HG03457 (cell line): Measurements from ENCODE around the gene STK16.

Experiments used
- ATAC-seq: cut with Tn5 transposase; IDR thresholded peaks from one replicate; pipeline ENCODE4 v1.9.1; 2021; ENCODE audit warnings: moderate number of reproducible peaks; ENCODE audit not compliant: unreplicated experiment

STK16 gene

DNA sequence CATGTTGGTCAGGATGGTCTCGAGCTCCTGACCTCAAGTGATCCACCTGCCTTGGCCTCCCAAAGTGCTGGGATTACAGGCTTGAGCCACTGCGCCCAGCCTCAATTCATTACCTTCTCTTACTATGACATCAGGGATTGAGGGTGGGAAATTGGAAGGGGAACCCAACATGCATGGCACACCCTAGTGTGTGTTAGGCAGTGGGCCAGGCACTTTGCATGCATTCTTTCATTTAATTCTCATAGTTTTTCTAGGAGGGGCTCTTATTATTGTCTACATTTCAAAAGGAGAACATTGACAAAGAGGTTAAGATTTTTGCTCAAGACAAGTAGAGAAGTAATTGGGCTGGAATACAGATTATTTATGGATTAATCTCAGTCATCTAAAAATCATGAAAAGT lies 23.0 kb downstream of the STK16 start:
- no peak for ATAC-seq

DNA sequence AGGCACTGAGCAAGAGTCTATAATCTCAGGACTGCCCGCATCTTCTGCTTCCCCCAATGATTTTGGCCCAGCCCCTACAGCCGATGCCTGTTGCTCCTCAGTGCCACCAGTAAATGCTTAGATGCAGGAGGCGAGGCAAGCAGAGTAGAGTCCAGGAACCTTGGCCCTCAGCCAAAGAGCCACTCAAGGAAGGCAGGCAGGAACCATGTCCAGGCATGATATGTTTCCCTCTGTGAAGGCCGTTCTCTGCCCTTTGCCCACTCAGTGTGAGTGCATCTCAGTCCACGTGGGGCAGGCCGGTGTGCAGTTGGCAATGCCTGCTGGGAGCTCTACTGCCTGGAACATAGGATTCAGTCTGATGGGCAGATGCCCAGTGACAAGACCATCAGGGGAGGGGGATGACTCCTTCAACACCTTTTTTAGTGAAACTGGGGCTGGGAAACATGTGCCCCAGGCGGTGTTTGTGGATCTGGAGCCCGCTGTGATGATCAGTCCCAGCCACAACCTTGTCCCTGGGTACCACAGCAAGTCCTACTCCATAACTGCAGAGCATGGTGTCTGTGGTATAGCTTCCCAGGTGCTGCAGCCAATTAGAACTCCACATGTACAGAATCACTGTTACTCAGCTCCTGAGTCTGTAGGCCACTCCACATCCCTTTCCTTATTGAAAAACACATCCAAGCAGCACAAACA lies 24.2 kb downstream of the STK16 start:
- ATAC-seq: no peak

- no peak for ATAC-seq
Measured at GRCh38 chr2:219270055-219270372, 24.7 kb downstream of the STK16 start.

DNA sequence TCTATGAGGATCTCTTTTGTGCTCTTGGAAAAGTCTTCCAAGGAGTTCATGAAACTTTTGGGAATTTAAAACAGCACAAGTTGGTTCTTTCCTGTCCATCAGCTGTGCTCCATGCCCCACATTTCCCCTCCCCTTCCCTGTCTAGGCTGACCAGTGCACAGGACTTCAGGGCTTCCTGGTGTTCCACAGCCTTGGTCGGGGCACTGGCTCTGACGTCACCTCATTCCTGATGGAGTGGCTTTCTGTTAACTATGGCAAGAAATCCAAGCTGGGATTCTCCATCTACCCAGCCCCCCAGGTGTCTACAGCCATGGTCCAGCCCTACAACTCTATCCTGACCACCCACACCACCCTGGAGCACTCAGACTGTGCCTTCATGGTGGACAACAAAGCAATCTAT lies 25.7 kb downstream of the STK16 start:
- no peak for ATAC-seq

GRCh38 chr2:219272356-219272755 lies 27.1 kb downstream of the STK16 start:
- ATAC-seq: no peak

- no peak for ATAC-seq
Measured at GRCh38 chr2:219272995-219273394, 27.7 kb downstream of the STK16 start.

DNA sequence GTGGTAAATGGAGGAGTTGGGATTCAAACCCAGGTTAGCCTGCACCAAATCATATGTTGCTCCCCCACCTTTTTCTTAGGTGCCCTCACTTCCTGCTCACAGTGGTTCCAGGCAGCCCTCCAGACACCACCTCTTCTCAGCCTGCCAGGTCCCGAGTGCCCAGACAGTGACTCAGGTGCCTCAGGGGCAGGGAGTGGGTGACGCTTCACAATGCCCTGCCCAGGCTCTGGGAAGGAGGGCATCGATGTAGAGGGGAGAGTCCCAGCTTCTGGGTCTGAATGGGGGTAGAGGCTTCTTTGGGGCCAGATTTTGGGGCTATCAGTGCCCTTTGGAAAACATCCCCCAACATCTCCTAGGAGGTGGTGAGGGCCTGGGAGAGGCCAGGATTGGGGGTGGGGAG lies 28.7 kb downstream of the STK16 start:
- no peak for ATAC-seq

DNA sequence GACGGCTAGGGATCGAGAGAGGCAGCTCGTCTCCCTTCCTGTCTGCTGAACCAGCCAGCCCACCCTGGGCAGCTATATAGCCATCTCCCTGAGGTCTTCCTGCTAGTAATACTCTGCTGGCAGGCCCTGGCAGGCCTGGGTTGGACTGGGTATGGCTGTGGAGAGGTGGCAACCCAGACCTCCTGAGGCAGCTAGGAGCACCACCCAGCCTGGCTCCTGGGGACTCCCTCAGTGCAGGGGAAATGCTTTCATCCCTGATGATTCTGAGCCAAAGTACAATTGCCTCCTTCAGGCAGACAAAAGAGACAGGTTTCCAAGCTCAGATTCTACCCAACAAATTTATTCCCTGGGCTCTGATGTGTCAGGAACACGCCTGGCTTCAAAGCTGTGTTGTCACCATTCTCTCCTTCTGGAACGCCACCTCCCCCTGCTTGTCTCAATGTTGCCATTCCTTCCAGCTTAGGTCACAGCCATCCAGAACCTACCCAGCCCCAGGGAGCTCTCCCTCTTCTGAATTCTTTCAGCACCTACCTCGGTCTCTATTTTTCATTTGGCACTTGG lies 29.2 kb downstream of the STK16 start:
- no peak for ATAC-seq

- no peak for ATAC-seq
Measured at GRCh38 chr2:219277703-219278654, 32.7 kb downstream of the STK16 start.

DNA sequence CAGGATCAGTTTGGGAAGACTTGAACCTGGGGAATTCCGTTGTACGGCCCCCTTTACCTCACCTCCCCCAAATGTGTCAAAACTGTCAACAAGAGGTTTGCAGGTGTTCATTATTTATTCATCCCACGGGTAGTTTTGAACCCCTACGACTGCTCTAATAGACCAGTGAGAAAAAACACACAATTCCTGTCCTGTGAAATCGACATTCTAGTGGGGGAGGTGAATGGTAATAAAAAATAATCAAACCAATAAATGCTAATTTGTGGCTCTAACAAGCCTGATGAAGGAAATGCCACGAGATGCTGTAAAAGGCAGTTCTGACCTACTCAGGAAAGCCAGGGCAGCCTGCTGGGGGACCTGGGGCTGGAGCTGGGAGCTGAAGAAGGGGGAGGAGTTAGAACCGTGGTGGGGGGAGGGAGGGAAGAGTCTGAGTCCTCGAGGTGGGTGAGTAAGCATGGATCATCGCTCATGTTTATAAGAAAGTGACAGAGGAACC lies 33.4 kb downstream of the STK16 start:
- ATAC-seq: no peak

DNA sequence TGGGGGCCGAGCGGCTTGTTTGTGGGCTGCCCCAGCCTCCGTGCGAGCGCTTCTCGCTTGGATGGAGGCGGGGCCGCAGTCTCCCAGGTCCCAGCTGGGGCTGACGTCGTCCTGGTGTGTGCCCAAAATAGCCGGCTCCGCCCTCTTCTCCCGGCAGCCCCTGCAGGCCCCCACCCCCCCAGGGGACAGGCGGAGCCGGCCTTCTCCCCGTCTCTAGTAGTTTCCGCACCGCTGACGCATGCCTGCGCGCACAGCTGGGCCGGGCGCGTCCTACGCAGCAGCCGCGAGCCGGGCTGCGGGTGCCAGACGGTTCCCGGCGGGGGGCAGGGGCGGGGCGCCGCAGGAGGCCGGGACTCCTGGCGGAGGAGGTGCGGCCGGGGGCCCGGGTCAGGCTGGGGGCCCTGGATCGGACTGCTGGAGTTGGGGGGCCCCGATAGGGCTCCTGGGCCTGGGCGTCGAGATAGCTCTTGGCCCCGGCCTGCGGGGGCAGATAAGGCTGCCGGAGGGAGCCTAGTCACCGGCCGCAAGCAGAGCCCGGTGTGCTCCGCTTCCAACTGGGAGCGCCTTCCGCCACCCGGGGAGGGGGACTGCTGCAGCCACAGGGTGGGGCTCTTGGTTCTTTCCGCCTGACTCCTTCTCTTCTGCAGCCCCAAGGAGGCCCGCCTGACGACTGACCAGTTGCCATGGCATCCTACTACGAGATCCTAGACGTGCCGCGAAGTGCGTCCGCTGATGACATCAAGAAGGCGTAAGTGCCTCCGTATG lies 34.1 kb downstream of the STK16 start, which contains the start of gene DNAJB2:
Gene DNAJB2 (plus strand): TSS at position 216 of the 765 bp plus-strand sequence. CDS start 468 bp downstream, at position 684.
- ATAC-seq: peak; percentile 79

GRCh38 chr2:219279916-219280516 lies 34.7 kb downstream of the STK16 start:
- ATAC-seq: no peak

DNA sequence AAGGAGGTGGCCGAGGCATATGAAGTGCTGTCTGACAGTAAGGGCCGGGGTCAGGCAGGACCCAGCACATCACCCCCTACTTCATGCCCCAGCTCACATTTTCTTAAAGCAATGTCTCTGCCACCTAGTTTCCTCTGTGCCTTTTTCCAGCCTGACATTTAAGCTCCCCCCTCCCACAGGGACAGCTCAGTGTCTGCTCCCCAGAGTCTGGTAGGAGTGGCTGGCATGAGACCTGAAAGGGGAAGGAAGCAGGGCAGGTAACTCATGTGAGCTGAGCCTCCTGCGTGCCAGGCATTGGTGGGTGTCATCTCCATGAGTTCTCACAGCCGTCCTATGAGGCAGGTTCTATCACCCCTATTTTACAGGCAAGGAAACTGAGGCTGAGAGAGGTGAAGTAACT lies 35.4 kb downstream of the STK16 start:
- no peak for ATAC-seq

DNA sequence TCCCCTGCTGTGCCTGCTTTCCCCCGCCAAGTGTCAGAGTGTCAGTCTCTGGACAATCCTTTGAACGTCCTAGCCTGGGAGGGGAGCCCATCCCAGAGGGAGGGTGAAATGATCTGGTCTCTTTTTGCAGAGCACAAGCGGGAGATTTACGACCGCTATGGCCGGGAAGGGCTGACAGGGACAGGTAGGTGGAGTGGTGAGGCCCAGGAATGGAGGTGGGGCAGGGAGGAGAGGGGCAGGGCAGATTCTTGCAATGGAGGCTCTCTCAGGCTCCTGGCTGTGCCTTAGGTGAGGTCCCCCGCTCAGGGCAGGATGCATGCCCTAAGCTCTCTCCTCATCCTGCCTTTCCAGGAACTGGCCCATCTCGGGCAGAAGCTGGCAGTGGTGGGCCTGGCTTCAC lies 36.3 kb downstream of the STK16 start:
- ATAC-seq: no peak

DNA sequence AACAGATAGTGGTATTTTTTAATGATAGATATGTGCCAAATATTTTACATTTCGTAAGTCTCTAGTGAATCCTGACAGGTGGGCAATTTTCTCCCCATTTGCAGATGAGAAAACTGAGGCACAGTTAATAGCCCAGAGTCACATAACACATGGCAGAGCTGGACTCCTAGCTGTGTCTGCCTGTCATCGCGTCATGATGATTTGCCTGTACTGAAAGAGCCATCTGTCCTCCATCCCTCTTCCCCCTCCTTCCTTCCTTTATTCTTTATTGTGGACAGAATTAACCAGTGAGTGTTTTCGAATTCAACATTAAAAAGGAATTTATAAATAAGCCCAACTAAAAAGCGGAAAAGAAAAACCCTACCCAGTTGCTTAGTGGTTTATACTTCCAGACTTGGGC lies 37.1 kb downstream of the STK16 start:
- ATAC-seq: no peak

GRCh38 chr2:219282943-219283581 lies 37.8 kb downstream of the STK16 start:
- no peak for ATAC-seq

- ATAC-seq: no peak
Measured at GRCh38 chr2:219284501-219285372, 39.5 kb downstream of the STK16 start.

GRCh38 chr2:219285373-219285735 lies 40.1 kb downstream of the STK16 start:
- ATAC-seq: no peak

- no peak for ATAC-seq
Measured at GRCh38 chr2:219285894-219286425, 40.7 kb downstream of the STK16 start.
